ENCODE measurements around the gene PHYHIPL.

DNA sequence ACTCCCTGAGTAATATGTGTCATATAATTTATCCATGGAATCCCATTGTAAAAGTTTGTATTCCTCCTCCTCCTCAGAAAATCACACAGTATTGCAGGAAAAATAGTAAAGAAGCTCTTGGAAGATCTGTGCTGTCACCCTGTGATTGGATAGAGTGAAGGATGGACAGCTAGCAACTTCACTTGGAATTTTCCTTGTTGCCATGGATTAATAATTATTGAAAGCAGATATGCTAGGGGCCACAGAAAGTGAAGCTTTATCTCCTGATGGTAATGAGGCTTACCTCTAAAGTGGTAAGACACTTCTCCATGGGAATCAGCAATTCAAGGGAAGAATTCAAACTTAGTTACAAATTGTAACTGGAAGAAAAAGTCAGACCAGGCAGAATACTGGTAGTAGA is 48.8 kb downstream of the PHYHIPL start:
- TF ChIP-seq EP300 (IDR thresholded peaks at IDR 0.05; ENCODE audit: borderline replicate concordance in 1 of 2, low read depth in 1 of 2, low read length in 1 of 2) (no peak), YY1 (IDR thresholded peaks at IDR 0.05; ENCODE audit: low read depth) (no peak), USF1 (IDR thresholded peaks at IDR 0.05; ENCODE audit: borderline replicate concordance, low read depth) (no peak), EZH2phosphoT487 (IDR thresholded peaks at IDR 0.05; ENCODE audit: borderline replicate concordance, low read depth) (no peak), JUND (IDR thresholded peaks at IDR 0.05) (no peak), TEAD4 (IDR thresholded peaks at IDR 0.05; ENCODE audit: borderline replicate concordance, insufficient read depth) (no peak), POLR2AphosphoS5 (IDR thresholded peaks at IDR 0.05; ENCODE audit: low read depth, low read length) (no peak), RCOR1 (IDR thresholded peaks at IDR 0.05; ENCODE audit: low read length) (no peak), USF2 (IDR thresholded peaks at IDR 0.05; ENCODE audit: borderline replicate concordance, low read depth, low read length) (no peak), MAX (IDR thresholded peaks at IDR 0.05; ENCODE audit: low read depth) (no peak), TAF1 (IDR thresholded peaks at IDR 0.05; ENCODE audit: borderline replicate concordance, low read depth, low read length) (no peak)
- TF ChIP-seq, protein P1, sequence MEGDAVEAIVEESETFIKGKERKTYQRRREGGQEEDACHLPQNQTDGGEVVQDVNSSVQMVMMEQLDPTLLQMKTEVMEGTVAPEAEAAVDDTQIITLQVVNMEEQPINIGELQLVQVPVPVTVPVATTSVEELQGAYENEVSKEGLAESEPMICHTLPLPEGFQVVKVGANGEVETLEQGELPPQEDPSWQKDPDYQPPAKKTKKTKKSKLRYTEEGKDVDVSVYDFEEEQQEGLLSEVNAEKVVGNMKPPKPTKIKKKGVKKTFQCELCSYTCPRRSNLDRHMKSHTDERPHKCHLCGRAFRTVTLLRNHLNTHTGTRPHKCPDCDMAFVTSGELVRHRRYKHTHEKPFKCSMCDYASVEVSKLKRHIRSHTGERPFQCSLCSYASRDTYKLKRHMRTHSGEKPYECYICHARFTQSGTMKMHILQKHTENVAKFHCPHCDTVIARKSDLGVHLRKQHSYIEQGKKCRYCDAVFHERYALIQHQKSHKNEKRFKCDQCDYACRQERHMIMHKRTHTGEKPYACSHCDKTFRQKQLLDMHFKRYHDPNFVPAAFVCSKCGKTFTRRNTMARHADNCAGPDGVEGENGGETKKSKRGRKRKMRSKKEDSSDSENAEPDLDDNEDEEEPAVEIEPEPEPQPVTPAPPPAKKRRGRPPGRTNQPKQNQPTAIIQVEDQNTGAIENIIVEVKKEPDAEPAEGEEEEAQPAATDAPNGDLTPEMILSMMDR (IDR thresholded peaks at IDR 0.05), result no peak
